Activated naive CD8-positive, alpha-beta T cell (primary cell): ENCODE results near the gene FOXRED1.
A peak's percentile ranks its signal among the peaks of the same experiment; 100 is the strongest.

ENCODE experiments used
- H3K27ac Mint-ChIP-seq: one replicate; pipeline ENCODE4 v1.8.0; 2021; ENCODE audit warnings: mixed read lengths
- H3K27me3 Mint-ChIP-seq: one replicate; pipeline ENCODE4 v1.8.0; 2021; ENCODE audit warnings: mixed read lengths
- H3K36me3 Mint-ChIP-seq: one replicate; pipeline ENCODE4 v1.8.0; 2021; ENCODE audit warnings: mixed read lengths
- H3K4me1 Mint-ChIP-seq: one replicate; pipeline ENCODE4 v1.8.0; 2021; ENCODE audit warnings: low read depth, mixed read lengths
- H3K4me3 Mint-ChIP-seq: one replicate; pipeline ENCODE4 v1.8.0; 2021; ENCODE audit warnings: mild to moderate bottlenecking, mixed read lengths
- H3K9me3 Mint-ChIP-seq: one replicate; pipeline ENCODE4 v1.8.0; 2021; ENCODE audit warnings: low read depth, mixed read lengths

The FOXRED1 gene

DNA sequence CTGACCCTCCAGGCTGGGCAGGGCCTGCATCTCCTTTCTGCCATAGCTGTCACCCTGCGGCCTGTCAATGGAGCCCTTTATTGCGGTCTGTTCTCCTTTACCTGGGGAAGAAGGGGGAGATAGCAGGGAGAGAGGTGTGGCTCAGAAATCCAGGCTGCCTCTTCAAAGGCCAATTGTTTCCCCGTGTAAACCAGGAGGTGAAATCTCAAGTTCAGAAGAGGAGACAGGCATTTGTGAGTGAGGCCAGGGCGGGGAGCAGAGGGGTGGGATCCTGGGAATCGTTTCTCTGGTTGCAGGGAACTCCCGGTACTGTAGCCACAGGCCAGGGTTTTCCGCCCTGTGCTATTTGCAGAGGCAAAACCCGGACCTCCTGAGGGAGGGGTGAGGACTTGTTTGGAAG lies 44.0 kb downstream of the FOXRED1 start:
- Mint-ChIP-seq H3K4me1 (peaks cover 27% of the 10 kb centered on the region), H3K4me3 (no peak overlapping the region), H3K27ac (no peak overlapping the region), H3K27me3 (no peaks in the 10 kb centered on the region), H3K9me3 (no peaks in the 10 kb centered on the region), H3K36me3 (peaks cover 18% of the 10 kb centered on the region)

DNA sequence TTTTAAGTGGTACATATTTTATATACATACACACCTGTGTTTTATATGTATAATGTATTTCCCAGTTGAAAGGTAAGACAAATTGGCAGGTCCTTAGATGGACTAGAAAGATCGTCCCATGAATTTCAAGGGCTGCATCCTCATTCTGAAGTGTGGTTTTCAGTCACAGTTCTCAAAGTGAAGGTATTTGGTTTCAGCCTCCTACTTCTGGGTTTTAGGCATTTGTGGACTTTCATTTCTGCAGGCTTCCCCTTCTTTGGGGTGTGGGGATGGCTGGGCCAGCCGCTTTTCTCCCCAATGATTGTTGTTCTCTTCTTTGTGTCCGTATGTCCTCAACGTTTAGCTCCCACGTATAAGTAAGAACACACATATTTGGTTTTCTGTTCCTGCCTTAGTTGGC lies 44.9 kb downstream of the FOXRED1 start:
- Mint-ChIP-seq H3K4me1 (peaks cover 35% of the 10 kb centered on the region), H3K27ac (no peak overlapping the region), H3K36me3 (peaks cover 18% of the 10 kb centered on the region), H3K9me3 (no peaks in the 10 kb centered on the region), H3K27me3 (no peaks in the 10 kb centered on the region), H3K4me3 (no peak overlapping the region)

- H3K4me3 Mint-ChIP-seq: peak overlapping the region; percentile 64
- no peaks in the 10 kb centered on the region for H3K27me3 Mint-ChIP-seq
- H3K27ac Mint-ChIP-seq: peak overlapping the region; percentile 76
- H3K36me3 Mint-ChIP-seq: peaks cover 24% of the 10 kb centered on the region
- peaks cover 38% of the 10 kb centered on the region for H3K4me1 Mint-ChIP-seq
- H3K9me3 Mint-ChIP-seq: no peaks in the 10 kb centered on the region
Measured at GRCh38 chr11:126317432-126317755, 48.4 kb downstream of the FOXRED1 start.

GRCh38 chr11:126317756-126318573 lies 49.0 kb downstream of the FOXRED1 start:
- Mint-ChIP-seq H3K36me3 (peaks cover 24% of the 10 kb centered on the region), H3K27ac (peak overlapping the region; percentile 76), H3K27me3 (no peaks in the 10 kb centered on the region), H3K9me3 (no peaks in the 10 kb centered on the region), H3K4me3 (peak overlapping the region; percentile 64), H3K4me1 (peaks cover 38% of the 10 kb centered on the region)

DNA sequence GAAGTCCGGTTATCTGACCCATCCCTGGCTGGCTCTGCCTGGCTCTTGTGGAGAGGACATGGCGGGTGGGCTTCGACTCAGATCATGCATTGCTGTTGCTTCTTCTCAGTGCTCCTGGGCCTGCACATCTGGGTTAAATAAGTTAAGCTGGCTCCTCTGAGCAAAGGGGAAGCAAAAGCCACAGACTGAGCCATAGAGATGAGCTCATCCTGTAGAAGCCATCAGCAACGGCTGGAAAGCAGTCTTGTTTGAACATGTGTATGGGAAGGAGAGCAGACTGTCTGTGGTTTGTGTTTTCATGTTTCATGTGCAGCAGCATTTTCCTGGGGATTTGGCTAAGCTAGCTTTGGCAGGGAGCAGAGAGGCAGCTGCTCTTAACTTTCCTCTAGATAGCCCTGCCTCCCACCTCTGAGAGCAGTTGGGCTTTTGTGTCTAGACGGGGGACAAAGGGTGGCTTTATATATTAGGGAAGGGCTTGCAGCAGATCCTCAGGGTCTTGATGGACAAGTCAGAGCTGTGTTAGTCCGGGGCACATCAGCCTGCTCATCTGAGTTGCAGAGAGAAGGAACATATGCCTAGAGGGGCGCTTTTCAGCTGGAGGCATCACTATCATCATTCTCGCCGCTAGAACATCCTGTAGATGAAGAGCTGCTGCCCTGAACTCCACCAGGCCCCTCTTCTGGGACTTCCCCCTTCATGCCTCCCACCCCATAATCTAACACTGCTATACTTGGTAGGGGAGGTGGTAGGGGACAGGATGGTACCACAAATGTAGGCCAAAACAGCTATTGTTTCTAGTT lies 49.8 kb downstream of the FOXRED1 start:
- H3K9me3 Mint-ChIP-seq: no peaks in the 10 kb centered on the region
- H3K36me3 Mint-ChIP-seq: peaks cover 23% of the 10 kb centered on the region
- peak overlapping the region; percentile 64 for H3K4me3 Mint-ChIP-seq
- no peaks in the 10 kb centered on the region for H3K27me3 Mint-ChIP-seq
- H3K27ac Mint-ChIP-seq: peak overlapping the region; percentile 76
- H3K4me1 Mint-ChIP-seq: peaks cover 36% of the 10 kb centered on the region

DNA sequence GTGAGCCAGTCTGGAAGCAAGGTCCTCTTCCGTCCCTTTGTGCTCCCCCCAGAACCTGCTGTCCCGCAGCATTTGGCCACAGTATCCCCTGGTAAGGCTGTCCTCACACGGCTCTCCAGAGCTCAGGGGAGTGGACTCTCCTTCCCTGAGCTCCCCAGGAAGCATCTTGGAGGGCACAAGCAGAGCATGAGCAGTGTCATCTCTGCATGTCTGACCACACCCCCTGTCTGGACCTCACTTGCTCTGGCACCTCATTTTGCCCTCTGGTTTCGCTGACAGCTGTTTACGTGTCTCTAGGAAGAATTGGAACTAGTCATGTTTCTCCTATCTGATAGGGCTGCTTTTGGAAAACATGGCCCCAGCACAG lies 50.4 kb downstream of the FOXRED1 start:
- H3K27ac Mint-ChIP-seq: peak overlapping the region; percentile 76
- peaks cover 18% of the 10 kb centered on the region for H3K36me3 Mint-ChIP-seq
- no peaks in the 10 kb centered on the region for H3K27me3 Mint-ChIP-seq
- H3K4me1 Mint-ChIP-seq: peaks cover 34% of the 10 kb centered on the region
- H3K4me3 Mint-ChIP-seq: peak overlapping the region; percentile 41
- no peaks in the 10 kb centered on the region for H3K9me3 Mint-ChIP-seq

DNA sequence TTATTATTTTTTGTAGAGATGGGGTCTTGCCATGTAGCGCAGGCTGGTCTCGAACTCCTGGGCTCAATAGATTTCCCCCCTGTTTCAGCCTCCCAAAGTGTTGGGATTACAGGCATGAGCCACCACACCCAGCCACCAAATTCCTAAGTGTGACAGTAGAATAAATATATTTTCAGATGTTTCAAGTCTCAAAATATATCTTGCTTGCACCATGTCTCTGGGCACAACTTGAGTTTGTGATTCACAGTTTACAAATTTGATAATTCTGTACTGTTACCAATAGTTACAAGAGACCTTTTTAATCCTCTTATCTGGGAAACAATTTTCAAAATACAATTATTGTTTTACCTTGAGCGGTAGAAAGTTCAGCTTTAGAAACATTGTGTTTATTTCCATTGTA lies 54.0 kb downstream of the FOXRED1 start:
- Mint-ChIP-seq H3K27ac (no peak overlapping the region), H3K9me3 (no peaks in the 10 kb centered on the region), H3K4me3 (no peak overlapping the region), H3K4me1 (peaks cover 27% of the 10 kb centered on the region), H3K36me3 (peaks cover 10% of the 10 kb centered on the region), H3K27me3 (no peaks in the 10 kb centered on the region)

DNA sequence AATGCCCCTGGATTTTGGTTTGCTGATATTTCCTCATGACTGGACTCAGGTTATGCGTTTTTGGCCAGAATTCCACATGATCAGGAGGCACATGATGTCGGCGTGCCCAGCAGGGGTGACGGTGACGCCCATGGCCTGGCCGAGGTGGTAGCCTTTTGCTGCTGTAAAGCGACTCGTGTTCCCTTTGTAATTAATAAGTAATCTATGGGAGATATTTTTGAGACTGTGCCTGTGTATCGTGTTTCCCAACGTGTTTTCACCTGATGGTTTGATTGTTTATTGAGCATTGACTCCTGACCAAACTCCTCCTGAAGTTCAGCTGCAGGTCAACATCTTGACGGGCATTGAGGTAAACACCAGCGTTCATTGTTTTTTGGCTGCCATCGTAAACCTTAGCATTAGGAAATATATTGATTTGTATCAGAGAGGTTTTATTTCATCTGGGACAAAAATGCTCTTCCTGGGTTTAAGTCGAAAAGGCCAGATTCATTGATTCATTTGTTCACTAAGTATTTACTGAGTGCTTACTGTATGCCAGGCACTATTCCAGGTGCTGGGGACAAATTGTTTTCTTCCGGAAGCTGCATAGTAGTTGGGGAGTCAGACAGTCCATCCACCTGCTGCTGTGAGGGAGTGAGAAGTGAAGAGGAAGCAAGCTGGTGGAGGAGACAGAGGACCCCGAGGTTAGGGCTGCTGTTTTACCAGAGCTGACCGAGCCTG lies 58.5 kb downstream of the FOXRED1 start:
- H3K4me3 Mint-ChIP-seq: no peak overlapping the region
- H3K27me3 Mint-ChIP-seq: no peaks in the 10 kb centered on the region
- no peak overlapping the region for H3K27ac Mint-ChIP-seq
- H3K9me3 Mint-ChIP-seq: no peaks in the 10 kb centered on the region
- peaks cover 6% of the 10 kb centered on the region for H3K36me3 Mint-ChIP-seq
- peaks cover 7% of the 10 kb centered on the region for H3K4me1 Mint-ChIP-seq
